GM23338 (cell line): Measurements from ENCODE around the gene PLCL1. TPM values are rescaled to one million over a fixed set of nuclear protein-coding genes. Genes with fewer than 3 reads are reported as not detected.

Experiments
- ATAC-seq: fragments of 200-7000 bp; cut with Tn5 transposase; 3 replicates; pipeline ENCODE4 v1.9.1; 2020
- DNase-seq: peaks from one replicate; pipeline ENCODE4 v3.0.0-alpha.2; 2015; ENCODE audit warnings: low spot score
- H2AFZ ChIP-seq: fragments of 200-600 bp; sonication (generic); 2 replicates; pipeline ENCODE4 v1.8.0; 2016; ENCODE audit warnings: antibody characterized with exemption, mild to moderate bottlenecking, moderate library complexity
- H3F3A ChIP-seq: fragments of 200-600 bp; sonication (generic); replicated peaks from 2 replicates; pipeline ENCODE4 v1.8.0; 2017; ENCODE audit warnings: antibody characterized with exemption, mixed run types, low read depth
- H3K27ac ChIP-seq: fragments of 200-600 bp; sonication (generic); 2 replicates; pipeline ENCODE4 v1.6.1; 2016; ENCODE audit warnings: low read depth
- H3K27me3 ChIP-seq: fragments of 200-600 bp; sonication (generic); 2 replicates; pipeline ENCODE4 v1.8.0; 2016; ENCODE audit warnings: mild to moderate bottlenecking, mixed run types, moderate library complexity; ENCODE audit not compliant: insufficient read depth
- H3K36me3 ChIP-seq: fragments of 200-600 bp; sonication (generic); 2 replicates; pipeline ENCODE4 v1.8.0; 2016; ENCODE audit warnings: mild to moderate bottlenecking; ENCODE audit not compliant: insufficient read depth
- H3K4me1 ChIP-seq: fragments of 200-600 bp; sonication (generic); 2 replicates; pipeline ENCODE4 v1.8.0; 2016; ENCODE audit warnings: mild to moderate bottlenecking, moderate library complexity; ENCODE audit not compliant: insufficient read depth
- H3K4me2 ChIP-seq: fragments of 200-600 bp; sonication (generic); 2 replicates; pipeline ENCODE4 v1.7.1; 2017; ENCODE audit warnings: mixed run types
- H3K4me3 ChIP-seq: fragments of 200-600 bp; sonication (generic); 2 replicates; pipeline ENCODE4 v1.6.1; 2016; ENCODE audit warnings: mixed run types
- H3K79me2 ChIP-seq: fragments of 200-600 bp; sonication (generic); replicated peaks from 2 replicates; pipeline ENCODE4 v1.8.0; 2017; ENCODE audit warnings: mild to moderate bottlenecking; ENCODE audit not compliant: insufficient read depth
- H3K9me2 ChIP-seq: fragments of 200-600 bp; sonication (generic); 2 replicates; pipeline ENCODE4 v1.8.0; 2017; ENCODE audit not compliant: insufficient read depth
- H4K20me1 ChIP-seq: fragments of 200-600 bp; sonication (generic); replicated peaks from 2 replicates; pipeline ENCODE4 v1.8.0; 2017; ENCODE audit warnings: mild to moderate bottlenecking; ENCODE audit not compliant: insufficient read depth
- H3K27ac Mint-ChIP-seq: 2 replicates; pipeline ENCODE4 v1.8.0; 2020; ENCODE audit warnings: inconsistent platforms, mild to moderate bottlenecking, moderate library complexity, mixed read lengths
- H3K27me3 Mint-ChIP-seq: 3 replicates; pipeline ENCODE4 v1.8.0; 2022; ENCODE audit warnings: low read depth, mild to moderate bottlenecking, moderate library complexity, mixed read lengths, inconsistent platforms; ENCODE audit not compliant: insufficient read depth, poor library complexity
- H3K36me3 Mint-ChIP-seq: 3 replicates; pipeline ENCODE4 v1.8.0; 2021; ENCODE audit warnings: low read depth, mild to moderate bottlenecking, inconsistent platforms, moderate library complexity, mixed read lengths
- H3K4me1 Mint-ChIP-seq: 3 replicates; pipeline ENCODE4 v1.8.0; 2020; ENCODE audit warnings: mild to moderate bottlenecking, inconsistent platforms, mixed read lengths
- H3K4me3 Mint-ChIP-seq: 3 replicates; pipeline ENCODE4 v1.8.0; 2021; ENCODE audit warnings: moderate library complexity, mild to moderate bottlenecking, inconsistent platforms, mixed read lengths
- H3K9me3 Mint-ChIP-seq: 3 replicates; pipeline ENCODE4 v1.8.0; 2020; ENCODE audit warnings: moderate library complexity, mild to moderate bottlenecking, inconsistent platforms, mixed read lengths
- CREB1 ChIP-seq: fragments of 250-450 bp; sonication (Bioruptor Pico); IDR thresholded peaks from 2 replicates; pipeline ENCODE4 v1.5.0; 2020; ENCODE audit warnings: low read depth, mild to moderate bottlenecking, moderate library complexity
- EZH2phosphoT487 ChIP-seq: fragments of 200-600 bp; sonication (generic); IDR thresholded peaks from one replicate; pipeline ENCODE4 v1.8.1; 2018; ENCODE audit warnings: antibody characterized with exemption; ENCODE audit not compliant: unreplicated experiment
- JUNB ChIP-seq: IDR thresholded peaks from one replicate; pipeline ENCODE4 v1.6.1; 2016; ENCODE audit warnings: antibody characterized with exemption; ENCODE audit not compliant: unreplicated experiment
- NANOG ChIP-seq: IDR thresholded peaks from 2 replicates; pipeline ENCODE4 v1.6.1; 2016; ENCODE audit warnings: antibody characterized with exemption, borderline replicate concordance
- STAT1 ChIP-seq: IDR thresholded peaks from one replicate; pipeline ENCODE4 v1.6.1; 2016; ENCODE audit warnings: antibody characterized with exemption; ENCODE audit not compliant: unreplicated experiment
- ZNF114 ChIP-seq: fragments of 250-450 bp; sonication (Bioruptor Pico); IDR thresholded peaks from 2 replicates; pipeline ENCODE4 v1.5.0; 2020; ENCODE audit warnings: mild to moderate bottlenecking, moderate library complexity
- polyA plus RNA-seq: library from polyadenylated mRNA; unstranded; fragments of >200 nt; fragmentation: Nextera tagmentation; extraction: Ambion mirVana; gene quantifications from 2 replicates; pipeline ENCODE4 v1.2.1, GENCODE V29; 2016
- total RNA-seq: library from RNA; depleted of rRNA; stranded (reverse); fragments of >200 nt; shearing (Covaris generic); gene quantifications from 2 replicates; pipeline ENCODE4 v1.2.3, GENCODE V29; 2014
- TF ChIP-seq, protein P1 (sequence below): fragments of 250-450 bp; sonication (Bioruptor Pico); IDR thresholded peaks from 2 replicates; pipeline ENCODE4 v1.5.0; 2020; ENCODE audit warnings: mild to moderate bottlenecking, moderate library complexity
- TF ChIP-seq, protein P2 (sequence below): IDR thresholded peaks from 2 replicates; pipeline ENCODE4 v1.6.1; 2016; ENCODE audit warnings: antibody characterized with exemption

PLCL1 gene
- total and polyA plus RNA-seq, 2 experiments from 2014 or later = not detected

DNA sequence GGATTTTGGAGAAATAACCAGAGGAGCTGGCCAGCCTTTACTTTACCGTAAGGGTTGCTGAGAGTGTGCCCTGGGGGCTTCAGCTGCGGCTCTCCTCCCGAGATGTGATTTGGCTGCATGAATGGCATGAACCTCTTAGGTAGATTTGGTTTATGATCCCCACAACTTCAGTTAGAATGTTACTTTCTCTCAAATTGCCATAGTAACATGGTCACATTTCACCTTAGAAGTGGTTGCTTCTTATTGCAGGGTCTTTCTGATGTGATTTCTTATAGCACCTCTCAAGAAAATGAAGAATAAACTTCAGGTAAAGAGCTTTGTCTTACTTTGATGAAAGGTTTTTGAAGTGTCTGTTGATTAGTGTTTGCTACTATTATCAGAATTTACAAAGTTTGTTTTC, 5.6 kb downstream of the PLCL1 start:
- H3K4me2 ChIP-seq = no peak overlapping the region
- no peak overlapping the region; the same call in 1 of the 2 replicates for H2AFZ ChIP-seq
- Mint-ChIP-seq H3K4me1 (peaks cover 9% of the 10 kb centered on the region), H3K4me3 (no peak overlapping the region), H3K9me3 (no peaks in the 10 kb centered on the region), H3K27ac (no peak overlapping the region), H3K36me3 (no peaks in the 10 kb centered on the region), H3K27me3 (peaks cover 13% of the 10 kb centered on the region)
- DNase-seq = no peak
- ATAC-seq = no peak
- no peaks in the 10 kb centered on the region; the same call in 1 of the 2 replicates for H3K36me3 ChIP-seq
- no peaks in the 10 kb centered on the region; the same call in 1 of the 2 replicates for H3F3A ChIP-seq
- no peaks in the 10 kb centered on the region for H3K9me2 ChIP-seq
- no peaks in the 10 kb centered on the region for H4K20me1 ChIP-seq
- H3K79me2 ChIP-seq = no peaks in the 10 kb centered on the region
- TF ChIP-seq CREB1 (CRISPR knock-in tag) = no peak
- no peak for TF ChIP-seq NANOG
- TF ChIP-seq ZNF114 (CRISPR knock-in tag) = no peak
- TF ChIP-seq, protein P1, sequence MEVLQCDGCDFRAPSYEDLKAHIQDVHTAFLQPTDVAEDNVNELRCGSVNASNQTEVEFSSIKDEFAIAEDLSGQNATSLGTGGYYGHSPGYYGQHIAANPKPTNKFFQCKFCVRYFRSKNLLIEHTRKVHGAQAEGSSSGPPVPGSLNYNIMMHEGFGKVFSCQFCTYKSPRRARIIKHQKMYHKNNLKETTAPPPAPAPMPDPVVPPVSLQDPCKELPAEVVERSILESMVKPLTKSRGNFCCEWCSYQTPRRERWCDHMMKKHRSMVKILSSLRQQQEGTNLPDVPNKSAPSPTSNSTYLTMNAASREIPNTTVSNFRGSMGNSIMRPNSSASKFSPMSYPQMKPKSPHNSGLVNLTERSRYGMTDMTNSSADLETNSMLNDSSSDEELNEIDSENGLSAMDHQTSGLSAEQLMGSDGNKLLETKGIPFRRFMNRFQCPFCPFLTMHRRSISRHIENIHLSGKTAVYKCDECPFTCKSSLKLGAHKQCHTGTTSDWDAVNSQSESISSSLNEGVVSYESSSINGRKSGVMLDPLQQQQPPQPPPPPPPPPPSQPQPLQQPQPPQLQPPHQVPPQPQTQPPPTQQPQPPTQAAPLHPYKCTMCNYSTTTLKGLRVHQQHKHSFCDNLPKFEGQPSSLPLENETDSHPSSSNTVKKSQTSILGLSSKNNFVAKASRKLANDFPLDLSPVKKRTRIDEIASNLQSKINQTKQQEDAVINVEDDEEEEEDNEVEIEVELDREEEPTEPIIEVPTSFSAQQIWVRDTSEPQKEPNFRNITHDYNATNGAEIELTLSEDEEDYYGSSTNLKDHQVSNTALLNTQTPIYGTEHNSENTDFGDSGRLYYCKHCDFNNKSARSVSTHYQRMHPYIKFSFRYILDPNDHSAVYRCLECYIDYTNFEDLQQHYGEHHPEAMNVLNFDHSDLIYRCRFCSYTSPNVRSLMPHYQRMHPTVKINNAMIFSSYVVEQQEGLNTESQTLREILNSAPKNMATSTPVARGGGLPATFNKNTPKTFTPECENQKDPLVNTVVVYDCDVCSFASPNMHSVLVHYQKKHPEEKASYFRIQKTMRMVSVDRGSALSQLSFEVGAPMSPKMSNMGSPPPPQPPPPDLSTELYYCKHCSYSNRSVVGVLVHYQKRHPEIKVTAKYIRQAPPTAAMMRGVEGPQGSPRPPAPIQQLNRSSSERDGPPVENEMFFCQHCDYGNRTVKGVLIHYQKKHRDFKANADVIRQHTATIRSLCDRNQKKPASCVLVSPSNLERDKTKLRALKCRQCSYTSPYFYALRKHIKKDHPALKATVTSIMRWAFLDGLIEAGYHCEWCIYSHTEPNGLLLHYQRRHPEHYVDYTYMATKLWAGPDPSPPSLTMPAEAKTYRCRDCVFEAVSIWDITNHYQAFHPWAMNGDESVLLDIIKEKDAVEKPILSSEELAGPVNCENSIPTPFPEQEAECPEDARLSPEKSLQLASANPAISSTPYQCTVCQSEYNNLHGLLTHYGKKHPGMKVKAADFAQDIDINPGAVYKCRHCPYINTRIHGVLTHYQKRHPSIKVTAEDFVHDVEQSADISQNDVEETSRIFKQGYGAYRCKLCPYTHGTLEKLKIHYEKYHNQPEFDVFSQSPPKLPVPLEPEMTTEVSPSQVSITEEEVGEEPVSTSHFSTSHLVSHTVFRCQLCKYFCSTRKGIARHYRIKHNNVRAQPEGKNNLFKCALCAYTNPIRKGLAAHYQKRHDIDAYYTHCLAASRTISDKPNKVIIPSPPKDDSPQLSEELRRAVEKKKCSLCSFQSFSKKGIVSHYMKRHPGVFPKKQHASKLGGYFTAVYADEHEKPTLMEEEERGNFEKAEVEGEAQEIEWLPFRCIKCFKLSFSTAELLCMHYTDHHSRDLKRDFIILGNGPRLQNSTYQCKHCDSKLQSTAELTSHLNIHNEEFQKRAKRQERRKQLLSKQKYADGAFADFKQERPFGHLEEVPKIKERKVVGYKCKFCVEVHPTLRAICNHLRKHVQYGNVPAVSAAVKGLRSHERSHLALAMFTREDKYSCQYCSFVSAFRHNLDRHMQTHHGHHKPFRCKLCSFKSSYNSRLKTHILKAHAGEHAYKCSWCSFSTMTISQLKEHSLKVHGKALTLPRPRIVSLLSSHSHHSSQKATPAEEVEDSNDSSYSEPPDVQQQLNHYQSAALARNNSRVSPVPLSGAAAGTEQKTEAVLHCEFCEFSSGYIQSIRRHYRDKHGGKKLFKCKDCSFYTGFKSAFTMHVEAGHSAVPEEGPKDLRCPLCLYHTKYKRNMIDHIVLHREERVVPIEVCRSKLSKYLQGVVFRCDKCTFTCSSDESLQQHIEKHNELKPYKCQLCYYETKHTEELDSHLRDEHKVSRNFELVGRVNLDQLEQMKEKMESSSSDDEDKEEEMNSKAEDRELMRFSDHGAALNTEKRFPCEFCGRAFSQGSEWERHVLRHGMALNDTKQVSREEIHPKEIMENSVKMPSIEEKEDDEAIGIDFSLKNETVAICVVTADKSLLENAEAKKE (CRISPR knock-in tag) = no peak
- TF ChIP-seq, protein P2, sequence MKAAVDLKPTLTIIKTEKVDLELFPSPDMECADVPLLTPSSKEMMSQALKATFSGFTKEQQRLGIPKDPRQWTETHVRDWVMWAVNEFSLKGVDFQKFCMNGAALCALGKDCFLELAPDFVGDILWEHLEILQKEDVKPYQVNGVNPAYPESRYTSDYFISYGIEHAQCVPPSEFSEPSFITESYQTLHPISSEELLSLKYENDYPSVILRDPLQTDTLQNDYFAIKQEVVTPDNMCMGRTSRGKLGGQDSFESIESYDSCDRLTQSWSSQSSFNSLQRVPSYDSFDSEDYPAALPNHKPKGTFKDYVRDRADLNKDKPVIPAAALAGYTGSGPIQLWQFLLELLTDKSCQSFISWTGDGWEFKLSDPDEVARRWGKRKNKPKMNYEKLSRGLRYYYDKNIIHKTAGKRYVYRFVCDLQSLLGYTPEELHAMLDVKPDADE = no peak
- no peak for TF ChIP-seq STAT1
- no peak for TF ChIP-seq JUNB
- TF ChIP-seq EZH2phosphoT487 = no peak
- H3K27me3 ChIP-seq = peaks cover 34% of the 10 kb centered on the region
- H3K27ac ChIP-seq = no peak overlapping the region
- no peak overlapping the region for H3K4me3 ChIP-seq
- H3K4me1 ChIP-seq = peaks cover 7% of the 10 kb centered on the region; the same call in 1 of the 2 replicates
